PFSK-1 (cell line): ENCODE results near the gene FXYD2.

Source experiments
- FOXP2 ChIP-seq: optimal IDR thresholded peaks from 2 replicates; pipeline ENCODE3; 2011; ENCODE audit warnings: borderline replicate concordance, control low read depth, inconsistent platforms; ENCODE audit not compliant: insufficient read depth; ENCODE audit errors: extremely low read length, extremely low read depth
- POLR2AphosphoS5 ChIP-seq: IDR thresholded peaks from 2 replicates; pipeline ENCODE4 v1.6.1; 2012; ENCODE audit warnings: low read depth, mild to moderate bottlenecking, control low read depth, low read length, moderate library complexity
- REST ChIP-seq, 2 experiments: IDR thresholded peaks; 2 replicates each; pipeline versions ENCODE4 v1.6.1 to v1.8.0; 2011 to 2012; ENCODE audit warnings: low read depth in 2 of 2, low read length in 2 of 2, control low read depth in 1 of 2, inconsistent platforms in 1 of 2, mild to moderate bottlenecking in 1 of 2, moderate library complexity in 1 of 2; ENCODE audit not compliant: insufficient read depth in 1 of 2
- TAF1 ChIP-seq: IDR thresholded peaks from 2 replicates; pipeline ENCODE4 v1.6.1; 2012; ENCODE audit warnings: low read length, control low read depth, borderline replicate concordance; ENCODE audit not compliant: insufficient read depth

DNA sequence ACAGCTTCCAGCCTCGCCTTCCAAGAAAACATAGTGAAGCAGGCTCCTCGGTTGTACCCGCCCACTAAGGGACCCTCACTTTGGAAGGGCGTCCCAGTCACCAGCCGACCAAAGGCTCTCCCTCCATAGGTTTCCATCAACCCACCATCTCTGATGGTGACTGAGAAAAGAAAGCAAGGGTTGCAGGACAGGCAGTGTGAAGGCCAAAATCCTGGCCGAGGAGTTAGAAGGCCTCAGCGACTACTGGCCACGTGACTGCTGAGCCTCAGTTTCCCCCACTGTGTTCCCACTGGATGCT lies 49.2 kb upstream of the FXYD2 start:
- TF ChIP-seq POLR2AphosphoS5 (no peak), REST (IDR thresholded peaks at IDR 0.05; ENCODE audit: insufficient read depth in 1 of 2, low read depth in 2 of 2, low read length in 2 of 2) (no peak), TAF1 (no peak), FOXP2 (no peak)
